Bronchial epithelial cell (primary cell): ENCODE results near the gene RHEX. TPM values are rescaled to one million over a fixed set of nuclear protein-coding genes. Genes with fewer than 3 reads are reported as not detected.
"Not testable (repeated sequence)": the region's sequence is repeated elsewhere in the genome, so short reads cannot be mapped to it uniquely, and the experiment has no call there.

Experiments used
- DNase-seq: peaks from one replicate; pipeline ENCODE4 v3.0.0-alpha.2; 2010; ENCODE audit warnings: low read depth
- FAIRE-seq: peaks from 2 replicates; lab custom pipeline; 2011; peaks lifted over from hg19 to GRCh38; lab: Jason Lieb, UNC
- H3K27me3 ChIP-seq: 2 replicates; pipeline ENCODE4 v1.5.1; 2011; ENCODE audit warnings: low read length; ENCODE audit not compliant: control insufficient read depth, insufficient read depth
- H3K36me3 ChIP-seq: 2 replicates; pipeline ENCODE4 v1.5.1; 2011; ENCODE audit warnings: low read length; ENCODE audit not compliant: control insufficient read depth, insufficient read depth
- H3K4me3 ChIP-seq: 2 replicates; pipeline ENCODE4 v1.5.1; 2011; ENCODE audit warnings: mild to moderate bottlenecking, low read depth, low read length, control low read depth
- CTCF ChIP-seq: IDR thresholded peaks from 2 replicates; pipeline ENCODE4 v1.5.1; 2011; ENCODE audit warnings: mild to moderate bottlenecking, moderate library complexity, low read length, control low read depth, inconsistent platforms; ENCODE audit not compliant: insufficient read depth, severe bottlenecking
- total RNA-seq: library from RNA; depleted of rRNA; stranded (reverse); fragments of >200 nt; gene quantifications from 2 replicates; pipeline ENCODE4 v1.2.1, GENCODE V29; 2014

RHEX gene
- total RNA-seq, 1 donor from 2014 or later = not detected

- no peak overlapping the region for H3K4me3 ChIP-seq
- DNase-seq (no peak), FAIRE-seq (no peak)
- no peaks in the 10 kb centered on the region for H3K36me3 ChIP-seq
- TF ChIP-seq CTCF = no peak
- no peaks in the 10 kb centered on the region for H3K27me3 ChIP-seq
These were observed 7.9 kb downstream of the RHEX start for GRCh38 chr1:206060844-206061243.

- TF ChIP-seq CTCF = no peak
- FAIRE-seq (no peak), DNase-seq (no peak)
- no peak overlapping the region for H3K4me3 ChIP-seq
- H3K36me3 ChIP-seq = no peaks in the 10 kb centered on the region
- no peaks in the 10 kb centered on the region for H3K27me3 ChIP-seq
These were observed 9.5 kb downstream of the RHEX start for GRCh38 chr1:206062464-206062863.

GRCh38 chr1:206064001-206064400 is 11.0 kb downstream of the RHEX start:
- H3K27me3 ChIP-seq, FAIRE-seq, H3K4me3 ChIP-seq, H3K36me3 ChIP-seq, DNase-seq: not testable (repeated sequence)

GRCh38 chr1:206064501-206064900 is 11.5 kb downstream of the RHEX start:
- H3K4me3 ChIP-seq, FAIRE-seq, H3K36me3 ChIP-seq, H3K27me3 ChIP-seq, DNase-seq: not testable (repeated sequence)

DNA sequence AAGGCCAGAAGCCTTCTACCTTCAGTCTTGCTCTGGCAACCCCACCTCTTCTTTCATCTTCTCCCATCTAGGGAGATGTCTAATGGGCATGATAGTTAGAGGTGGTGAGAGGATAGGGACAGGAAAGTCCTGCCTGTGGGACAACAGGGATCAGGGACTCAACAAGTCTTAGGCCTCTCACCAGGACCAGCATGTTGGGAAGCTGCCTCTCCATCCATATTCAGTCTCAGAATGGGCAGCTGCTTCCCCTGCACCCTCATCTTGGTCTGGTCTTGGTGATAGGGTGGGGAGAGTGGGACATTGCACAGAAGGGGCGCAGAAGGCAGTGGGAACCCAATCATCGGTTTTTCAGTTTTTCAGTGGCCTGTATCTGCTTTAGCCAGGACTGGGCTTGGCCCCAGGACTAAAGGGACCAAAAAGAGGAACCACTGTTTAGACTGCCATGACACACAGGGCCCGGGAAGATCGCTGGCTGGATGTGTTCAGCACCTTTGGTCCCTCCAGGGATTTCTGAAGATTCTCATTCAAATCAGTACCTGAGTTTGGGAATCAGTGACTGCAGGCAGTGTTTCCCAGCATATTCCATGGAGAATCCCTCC is 12.7 kb downstream of the RHEX start:
- no peak for DNase-seq
- FAIRE-seq = no peak
- Histone ChIP-seq H3K4me3 (no peak overlapping the region), H3K36me3 (no peaks in the 10 kb centered on the region), H3K27me3 (peaks cover 5% of the 10 kb centered on the region)
- TF ChIP-seq CTCF = no peak

DNA sequence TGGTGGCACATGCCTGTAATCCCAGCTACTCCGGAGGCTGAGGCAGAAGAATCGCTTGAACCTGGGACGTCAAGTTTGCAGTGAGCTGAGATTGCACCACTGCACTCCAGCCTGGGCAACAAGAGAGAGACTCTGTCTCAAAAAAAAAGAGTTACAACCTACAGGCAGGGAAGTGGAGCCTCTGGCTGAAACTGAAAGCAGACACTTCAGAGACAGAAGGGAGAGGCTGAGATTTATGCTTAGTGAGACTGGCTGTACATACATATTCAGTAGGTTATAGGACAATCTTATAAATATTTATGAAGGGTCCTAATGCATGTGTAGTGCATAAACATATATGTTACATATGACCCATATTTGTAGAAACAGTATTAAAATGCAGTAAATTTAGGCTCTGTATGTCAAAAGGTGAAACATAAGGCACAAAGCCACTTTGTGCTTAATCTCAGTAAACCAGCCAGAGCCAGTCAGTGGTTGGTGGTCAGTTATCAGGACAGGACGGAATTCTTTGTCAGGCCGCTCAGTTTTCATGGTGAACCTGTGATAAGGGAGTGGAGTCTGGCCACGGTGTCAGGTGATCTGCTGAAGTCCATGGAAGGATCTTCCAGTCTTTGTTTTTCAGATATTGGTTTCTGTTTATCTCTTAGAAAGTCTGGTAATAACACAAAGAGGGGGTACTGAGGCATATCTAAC is 13.7 kb downstream of the RHEX start:
- TF ChIP-seq CTCF = no peak
- peaks cover 5% of the 10 kb centered on the region for H3K27me3 ChIP-seq
- DNase-seq = no peak
- H3K4me3 ChIP-seq = no peak overlapping the region
- FAIRE-seq = no peak
- no peaks in the 10 kb centered on the region for H3K36me3 ChIP-seq
